Erythroblast (primary cell): ENCODE measurements around the gene CASS4.
"Not testable (repeated sequence)": the region's sequence is repeated elsewhere in the genome, so short reads cannot be mapped to it uniquely, and the experiment has no call there.

Experiments used
- GATA1 ChIP-seq: IDR thresholded peaks from 2 replicates; pipeline ENCODE4 v1.6.1; 2011; ENCODE audit warnings: low read depth, mild to moderate bottlenecking, control low read depth, low read length, moderate library complexity
- POLR2A ChIP-seq: IDR thresholded peaks from 2 replicates; pipeline ENCODE4 v1.6.1; 2011; ENCODE audit warnings: mild to moderate bottlenecking, low read length

- TF ChIP-seq POLR2A, GATA1: not testable (repeated sequence)
Measured at GRCh38 chr20:56411287-56411686, 773 bp upstream of the CASS4 start.
